Prostate gland (tissue), 2 donors: Measurements from ENCODE around the gene OMA1. TPM values are rescaled to one million over a fixed set of nuclear protein-coding genes. Genes with fewer than 3 reads are reported as not detected.

Experiments
- DNase-seq: peaks from one replicate; pipeline ENCODE4 v3.0.0-alpha.2; 2019; ENCODE audit warnings: low spot score
- H3K27ac ChIP-seq, 2 donors: fragments of 200-600 bp; sonication (generic); 2 replicates each; pipeline ENCODE4 v1.5.1; 2017 to 2019
- H3K27me3 ChIP-seq: fragments of 200-600 bp; sonication (generic); replicated peaks from 2 replicates; pipeline ENCODE4 v1.5.1; 2019; ENCODE audit not compliant: insufficient read depth
- H3K36me3 ChIP-seq, 2 donors: fragments of 200-600 bp; sonication (generic); 1 replicate in 1 of 2; 2 replicates in 1 of 2; pipeline versions ENCODE4 v1.5.1 to v1.8.1; 2017 to 2019
- H3K4me1 ChIP-seq: fragments of 200-600 bp; sonication (generic); replicated peaks from 2 replicates; pipeline ENCODE4 v1.5.1; 2019
- H3K4me3 ChIP-seq, 2 donors: fragments of 200-600 bp; sonication (generic); 2 replicates each; pipeline ENCODE4 v1.5.1; 2017 to 2019
- H3K9me3 ChIP-seq: fragments of 200-600 bp; sonication (generic); 2 replicates; pipeline ENCODE4 v1.5.1; 2017
- CTCF ChIP-seq, 4 experiments: fragments of 200-600 bp in 2 of 4; fragments of 450-650 bp in 2 of 4; sonication (generic) in 2 of 4; IDR thresholded peaks; 1 replicate in 3 of 4; 2 replicates in 1 of 4; pipeline ENCODE4 v1.5.1; 2016 to 2019; ENCODE audit warnings: antibody characterized with exemption in 4 of 4, mild to moderate bottlenecking in 2 of 4, moderate library complexity in 2 of 4
- POLR2A ChIP-seq: fragments of 450-650 bp; IDR thresholded peaks from one replicate; pipeline ENCODE4 v1.6.1; 2016; ENCODE audit warnings: antibody characterized with exemption, mild to moderate bottlenecking
- POLR2AphosphoS5 ChIP-seq: sonication (generic); formaldehyde crosslinking; IDR thresholded peaks from one replicate; pipeline ENCODE4 v1.6.1; 2017; ENCODE audit warnings: antibody characterized with exemption
- WGBS: methylation state at CpG from one replicate; pipeline ENCODE4 v1.1.5; 2018; 5-methylcytosine and 5-hydroxymethylcytosine counted together
- intact Hi-C: fragments of 100-400 bp; cut with DNase I; formaldehyde crosslinking; loops from one replicate; pipeline ENCODE4 v1.14.2; 2022
- total RNA-seq, 2 donors: library from RNA; depleted of rRNA; stranded (reverse); fragments of >200 nt; gene quantifications; one replicate each; pipeline ENCODE4 v1.1.0, GENCODE V29; 2016

Gene OMA1
- total RNA-seq, 2 donors from 2014 or later, result 26.4 to 46.6 TPM

- H3K27me3 ChIP-seq, result no peaks in the 10 kb centered on the region
- TF ChIP-seq POLR2A, result no peak
- TF ChIP-seq POLR2AphosphoS5, result no peak
- no peak for TF ChIP-seq CTCF (IDR thresholded peaks at IDR 0.05)
- intact Hi-C loops, result no loop called here
- no peak overlapping the region for H3K4me3 ChIP-seq
- no peaks in the 10 kb centered on the region for H3K9me3 ChIP-seq
- no peak overlapping the region for H3K27ac ChIP-seq
- no peaks in the 10 kb centered on the region for H3K36me3 ChIP-seq
- H3K4me1 ChIP-seq, result no peaks in the 10 kb centered on the region
- DNase-seq, result no peak
- WGBS, result 93% methylated on average over 3 of the region's 3 CpGs
Measured at GRCh38 chr1:58508629-58509028, 37.9 kb downstream of the OMA1 start.

GRCh38 chr1:58505286-58505685, 41.2 kb downstream of the OMA1 start:
- 95% methylated on average over 4 of the region's 4 CpGs for WGBS
- no peaks in the 10 kb centered on the region for H3K4me1 ChIP-seq
- intact Hi-C loops, result no loop called here
- H3K27ac ChIP-seq, result no peak overlapping the region
- no peak overlapping the region for H3K4me3 ChIP-seq
- H3K36me3 ChIP-seq, result no peaks in the 10 kb centered on the region
- TF ChIP-seq POLR2A (no peak), CTCF (IDR thresholded peaks at IDR 0.05) (no peak), POLR2AphosphoS5 (no peak)
- no peaks in the 10 kb centered on the region for H3K27me3 ChIP-seq
- no peaks in the 10 kb centered on the region for H3K9me3 ChIP-seq
- no peak for DNase-seq

- intact Hi-C loops, result no loop called here
- Histone ChIP-seq H3K4me3 (no peak overlapping the region), H3K27me3 (no peaks in the 10 kb centered on the region), H3K36me3 (no peaks in the 10 kb centered on the region), H3K27ac (no peak overlapping the region), H3K9me3 (no peaks in the 10 kb centered on the region), H3K4me1 (no peaks in the 10 kb centered on the region)
- DNase-seq, result no peak
- TF ChIP-seq POLR2AphosphoS5, result no peak
Measured at GRCh38 chr1:58502519-58502918, 44.0 kb downstream of the OMA1 start.

- WGBS, result 50% methylated on average over 1 of the region's 1 CpG
- Histone ChIP-seq H3K27ac (no peak overlapping the region), H3K9me3 (no peaks in the 10 kb centered on the region), H3K36me3 (no peaks in the 10 kb centered on the region), H3K27me3 (no peaks in the 10 kb centered on the region), H3K4me1 (no peaks in the 10 kb centered on the region), H3K4me3 (no peak overlapping the region)
- intact Hi-C loops, result no loop called here
- DNase-seq, result no peak
- no peak for TF ChIP-seq POLR2AphosphoS5
- no peak for TF ChIP-seq CTCF (IDR thresholded peaks at IDR 0.05)
- TF ChIP-seq POLR2A, result no peak
Measured at GRCh38 chr1:58500043-58500442, 46.5 kb downstream of the OMA1 start.

- H3K4me3 ChIP-seq, result no peak overlapping the region
- no peaks in the 10 kb centered on the region for H3K36me3 ChIP-seq
Measured at GRCh38 chr1:58497499-58497898, 49.0 kb downstream of the OMA1 start.

More at GRCh38 chr1:58497499-58497898, 49.0 kb downstream of the OMA1 start:
- Histone ChIP-seq H3K27me3 (no peaks in the 10 kb centered on the region), H3K9me3 (no peaks in the 10 kb centered on the region), H3K27ac (no peak overlapping the region), H3K4me1 (no peaks in the 10 kb centered on the region)
- DNase-seq, result no peak
- WGBS, result 88% methylated on average over 4 of the region's 4 CpGs
- TF ChIP-seq CTCF (IDR thresholded peaks at IDR 0.05), result no peak
- TF ChIP-seq POLR2AphosphoS5, result no peak
- TF ChIP-seq POLR2A, result no peak
- intact Hi-C loops, result no loop called here
